SK-N-SH (cell line): ENCODE data around the gene SPATA2. TPM values are rescaled to one million over a fixed set of nuclear protein-coding genes. Genes with fewer than 3 reads are reported as not detected.

Source experiments
- CTCF ChIA-PET: fragments of 300-600, 350-600 bp; formaldehyde crosslinking; extraction: SDS; loops from one replicate; lab custom pipeline; 2021; lab: Yijun Ruan, JAX
- POLR2A ChIA-PET: fragments of 350-600 bp; sonication (Branson Sonifier 250); formaldehyde crosslinking; extraction: SDS; loops from one replicate; lab custom pipeline; 2020; ENCODE audit warnings: antibody characterized with exemption, inconsistent platforms; lab: Yijun Ruan, JAX
- DNase-seq: peaks from one replicate; pipeline ENCODE4 v3.0.0; 2012
- H2AFZ ChIP-seq: fragments of 200-600 bp; sonication (generic); 2 replicates; pipeline ENCODE4 v1.8.1; 2016; ENCODE audit warnings: antibody characterized with exemption, mild to moderate bottlenecking, low read depth
- H3F3A ChIP-seq: fragments of 200-600 bp; sonication (generic); replicated peaks from 2 replicates; pipeline ENCODE3; 2016; ENCODE audit warnings: antibody characterized with exemption, mild to moderate bottlenecking; ENCODE audit not compliant: insufficient read depth
- H3K27ac ChIP-seq, 2 experiments: fragments of 200-500 bp in 1 of 2; fragments of 200-600 bp in 1 of 2; sonication (Bioruptor generic) in 1 of 2; sonication (generic), shearing (Covaris generic) in 1 of 2; 2 replicates each; pipeline versions ENCODE4 v1.5.1 to v1.6.1; 2014 to 2016; ENCODE audit warnings: low read depth in 2 of 2, inconsistent platforms in 1 of 2, low read length in 1 of 2, mild to moderate bottlenecking in 1 of 2, mixed read lengths in 1 of 2
- H3K27me3 ChIP-seq: fragments of 200-600 bp; sonication (generic), shearing (Covaris generic); 2 replicates; pipeline ENCODE4 v1.6.1; 2016; ENCODE audit warnings: mixed run types; ENCODE audit not compliant: insufficient read depth
- H3K36me3 ChIP-seq, 2 experiments: fragments of 200-500 bp in 1 of 2; fragments of 200-600 bp in 1 of 2; sonication (Bioruptor generic) in 1 of 2; sonication (generic) in 1 of 2; replicated peaks in 1 of 2; 2 replicates each; pipeline versions ENCODE3 to v1.5.1; 2014 to 2016; ENCODE audit warnings: low read length in 1 of 2, mild to moderate bottlenecking in 1 of 2; ENCODE audit not compliant: insufficient read depth in 2 of 2, control insufficient read depth in 1 of 2
- H3K4me1 ChIP-seq, 2 experiments: fragments of 200-500 bp in 1 of 2; fragments of 200-600 bp in 1 of 2; sonication (Bioruptor generic) in 1 of 2; sonication (generic), shearing (Covaris generic) in 1 of 2; 2 replicates each; pipeline versions ENCODE4 v1.5.1 to v1.6.1; 2014 to 2016; ENCODE audit warnings: low read depth in 1 of 2, low read length in 1 of 2, mixed run types in 1 of 2; ENCODE audit not compliant: insufficient read depth in 2 of 2, control insufficient read depth in 1 of 2
- H3K4me2 ChIP-seq: fragments of 200-600 bp; sonication (generic), shearing (Covaris generic); 2 replicates; pipeline ENCODE4 v1.6.1; 2017; ENCODE audit warnings: mixed run types
- H3K4me3 ChIP-seq, 2 experiments: fragments of 200-500 bp in 1 of 2; fragments of 200-600 bp in 1 of 2; sonication (Bioruptor generic) in 1 of 2; sonication (generic), shearing (Covaris generic) in 1 of 2; 2 replicates each; pipeline versions ENCODE4 v1.5.1 to v1.8.1; 2014 to 2016; ENCODE audit warnings: low read depth in 2 of 2, inconsistent platforms in 1 of 2, low read length in 1 of 2, mild to moderate bottlenecking in 1 of 2, mixed read lengths in 1 of 2, moderate library complexity in 1 of 2
- H3K79me2 ChIP-seq: fragments of 200-600 bp; sonication (generic); 2 replicates; pipeline ENCODE4 v1.8.1; 2017; ENCODE audit warnings: mild to moderate bottlenecking; ENCODE audit not compliant: insufficient read depth
- H3K9ac ChIP-seq: fragments of 200-600 bp; sonication (generic); 2 replicates; pipeline ENCODE4 v1.6.1; 2017; ENCODE audit warnings: mixed run types
- H3K9me2 ChIP-seq: fragments of 200-600 bp; sonication (generic); 2 replicates; pipeline ENCODE4 v1.6.1; 2017; ENCODE audit warnings: mixed run types
- H3K9me3 ChIP-seq: fragments of 200-600 bp; sonication (generic); 2 replicates; pipeline ENCODE4 v1.6.1; 2017; ENCODE audit warnings: mixed run types, mild to moderate bottlenecking, moderate library complexity
- H4K20me1 ChIP-seq: fragments of 200-600 bp; sonication (generic); 2 replicates; pipeline ENCODE4 v1.6.1; 2017; ENCODE audit warnings: mild to moderate bottlenecking, mixed run types; ENCODE audit not compliant: insufficient read depth
- CTCF ChIP-seq: fragments of 200-600 bp; sonication (generic); IDR thresholded peaks from 2 replicates; pipeline ENCODE4 v1.6.1; 2017; ENCODE audit warnings: antibody characterized with exemption, mild to moderate bottlenecking, moderate library complexity
- FOSL2 ChIP-seq: IDR thresholded peaks from 2 replicates; pipeline ENCODE4 v1.4.0; 2012; ENCODE audit warnings: low read depth, mild to moderate bottlenecking, moderate library complexity, borderline replicate concordance
- FOXM1 ChIP-seq: IDR thresholded peaks from 2 replicates; pipeline ENCODE4 v1.4.0; 2012; ENCODE audit warnings: low read depth, mild to moderate bottlenecking
- IRF3 ChIP-seq: fragments of 150-350 bp; IDR thresholded peaks from 2 replicates; pipeline ENCODE4 v1.6.1; 2016; ENCODE audit warnings: mild to moderate bottlenecking, low read depth, low read length
- JUND ChIP-seq: IDR thresholded peaks from 2 replicates; pipeline ENCODE4 v1.4.0; 2012
- MXI1 ChIP-seq: IDR thresholded peaks from 2 replicates; pipeline ENCODE4 v1.6.1; 2012; ENCODE audit warnings: mild to moderate bottlenecking, low read depth, low read length, improper control_type of control experiment
- NRF1 ChIP-seq: IDR thresholded peaks from 2 replicates; pipeline ENCODE4 v1.6.1; 2012; ENCODE audit warnings: low read depth, mild to moderate bottlenecking, low read length
- PBX3 ChIP-seq: IDR thresholded peaks from 2 replicates; pipeline ENCODE4; 2012
- RCOR1 ChIP-seq: fragments of 150-350 bp; IDR thresholded peaks from 2 replicates; pipeline ENCODE4 v1.6.1; 2017; ENCODE audit warnings: antibody characterized with exemption, low read length
- RFX5 ChIP-seq: IDR thresholded peaks from 2 replicates; pipeline ENCODE4 v1.6.1; 2012; ENCODE audit warnings: mild to moderate bottlenecking, improper control_type of control experiment, low read length
- SMC3 ChIP-seq: IDR thresholded peaks from 2 replicates; pipeline ENCODE4 v1.6.1; 2012; ENCODE audit warnings: low read depth, low read length, improper control_type of control experiment
- TCF12 ChIP-seq: IDR thresholded peaks from 2 replicates; pipeline ENCODE4 v1.4.0; 2012
- TEAD4 ChIP-seq: IDR thresholded peaks from 2 replicates; pipeline ENCODE4 v1.4.0; 2012; ENCODE audit warnings: mild to moderate bottlenecking, borderline replicate concordance; ENCODE audit not compliant: insufficient read depth
- USF2 ChIP-seq: fragments of 150-350 bp; IDR thresholded peaks from 2 replicates; pipeline ENCODE4 v1.6.1; 2017; ENCODE audit warnings: antibody characterized with exemption, low read length, low read depth, borderline replicate concordance
- WGBS: methylation state at CpG from one replicate; pipeline ENCODE4 v1.1.6; 2017; ENCODE audit warnings: low lambda C conversion rate; 5-methylcytosine and 5-hydroxymethylcytosine counted together
- polyA plus RNA-seq, 3 experiments: library from polyadenylated mRNA; depleted of rRNA; stranded (reverse); fragments of >200 nt; gene quantifications; 2 replicates each; pipeline ENCODE4 v1.2.3, GENCODE V29; 2012

Gene SPATA2
- polyA plus RNA-seq, 1 of the 3 experiments (the other 2 are of a cell fraction) = 7.2 TPM

GRCh38 chr20:49854190-49854875, 61.0 kb downstream of the SPATA2 start:
- H3K27me3 ChIP-seq = no peaks in the 10 kb centered on the region
- H3K9me3 ChIP-seq = no peaks in the 10 kb centered on the region
- H3K9ac ChIP-seq = no peak overlapping the region
- TF ChIP-seq FOXM1 = no peak
- no peak for TF ChIP-seq TEAD4
- no peak for TF ChIP-seq FOSL2
- TF ChIP-seq NRF1 = no peak
- TF ChIP-seq TCF12 = no peak
- TF ChIP-seq RCOR1 = no peak
- TF ChIP-seq CTCF = no peak
- TF ChIP-seq PBX3 = no peak
- no peak for TF ChIP-seq RFX5
- TF ChIP-seq SMC3 = no peak
- no peak for TF ChIP-seq USF2
- TF ChIP-seq, all 33 proteins: peak for 0
- Histone ChIP-seq H3K9me2 (no peaks in the 10 kb centered on the region), H3K27ac (peak overlapping the region in 1 of 2 experiments; percentile 84; a peak in 1 of 4 replicates), H3K4me3 (no peak overlapping the region), H3K4me2 (0 out of 2 replicates have a peak overlapping the region, but pooled peaks have one; percentile 6), H3K36me3 (peaks cover 10 to 26% of the 10 kb centered on the region in 2 experiments), H4K20me1 (no peaks in the 10 kb centered on the region), H2AFZ (no peak overlapping the region), H3K4me1 (peaks cover 4 to 25% of the 10 kb centered on the region in 2 experiments; a peak in 3 of 4 replicates), H3K79me2 (no peaks in the 10 kb centered on the region), H3F3A (no peaks in the 10 kb centered on the region)
- no peak for DNase-seq
- ChIA-PET CTCF (interaction anchor here (0.7 to 3.9 kb wide), 8 partner anchors 8 to 524 kb away, joined by 3 to 29 read pairs (median 4); no protein-coding TSS in a partner anchor), POLR2A (no interaction called here)
- 93% methylated on average over 10 of the region's 10 CpGs for WGBS

GRCh38 chr20:49853640-49854039, 61.7 kb downstream of the SPATA2 start:
- H3K9ac ChIP-seq = peak overlapping the region; percentile 23; the same call in 1 of the 2 replicates
- no peak overlapping the region for H3K4me3 ChIP-seq
- no peaks in the 10 kb centered on the region for H3K9me2 ChIP-seq
- H3K27ac ChIP-seq = peak overlapping the region in 1 of 2 experiments; percentile 84; a peak in 2 of 4 replicates
- 0 out of 2 replicates have a peak overlapping the region, but pooled peaks have one; percentile 15 for H3K4me2 ChIP-seq
- peak; percentile 45 for DNase-seq
- no peak overlapping the region for H2AFZ ChIP-seq
- peaks cover 4 to 25% of the 10 kb centered on the region in 2 experiments; a peak in 3 of 4 replicates for H3K4me1 ChIP-seq
- H3K79me2 ChIP-seq = no peaks in the 10 kb centered on the region
- WGBS = 36% methylated on average over 4 of the region's 5 CpGs
- H3K27me3 ChIP-seq = no peaks in the 10 kb centered on the region
- no peaks in the 10 kb centered on the region for H4K20me1 ChIP-seq
- ChIA-PET CTCF (interaction anchor here (1.0 to 3.9 kb wide), 8 partner anchors 9 to 523 kb away, joined by 3 to 29 read pairs (median 3); no protein-coding TSS in a partner anchor), POLR2A (no interaction called here)
- no peak for TF ChIP-seq CTCF
- no peak for TF ChIP-seq MXI1
- peak; percentile 11; the same call in 1 of the 2 replicates for TF ChIP-seq JUND
- no peak for TF ChIP-seq IRF3
- peak; percentile 79 for TF ChIP-seq PBX3
- TF ChIP-seq FOSL2 = peak; percentile 55; the same call in 1 of the 2 replicates
- TF ChIP-seq NRF1 = peak; percentile 30
- no peaks in the 10 kb centered on the region for H3F3A ChIP-seq
- H3K9me3 ChIP-seq = no peaks in the 10 kb centered on the region
- H3K36me3 ChIP-seq = peaks cover 9 to 26% of the 10 kb centered on the region in 2 experiments
